GM13977 (cell line): ENCODE results near the gene NYNRIN.

Experiments
- DNase-seq: peaks from one replicate; pipeline ENCODE4 v3.0.0; 2012; ENCODE audit warnings: low spot score
- in situ Hi-C: fragments of 300-500 bp; cut with MboI; formaldehyde crosslinking; loops from one replicate; pipeline ENCODE4 v1.12.0; 2022; ENCODE audit warnings: low sequenced_read_pairs, low pct_unique_long_range_greater_than_20kb, mixed read lengths, inconsistent platforms; ENCODE audit not compliant: unreplicated experiment
- TF ChIP-seq, protein P1 (sequence below): IDR thresholded peaks from 2 replicates; pipeline ENCODE4 v1.5.1; 2012; ENCODE audit warnings: mild to moderate bottlenecking, control low read depth; ENCODE audit not compliant: insufficient read depth; ENCODE audit errors: extremely low read depth, missing control alignments

NYNRIN gene

DNA sequence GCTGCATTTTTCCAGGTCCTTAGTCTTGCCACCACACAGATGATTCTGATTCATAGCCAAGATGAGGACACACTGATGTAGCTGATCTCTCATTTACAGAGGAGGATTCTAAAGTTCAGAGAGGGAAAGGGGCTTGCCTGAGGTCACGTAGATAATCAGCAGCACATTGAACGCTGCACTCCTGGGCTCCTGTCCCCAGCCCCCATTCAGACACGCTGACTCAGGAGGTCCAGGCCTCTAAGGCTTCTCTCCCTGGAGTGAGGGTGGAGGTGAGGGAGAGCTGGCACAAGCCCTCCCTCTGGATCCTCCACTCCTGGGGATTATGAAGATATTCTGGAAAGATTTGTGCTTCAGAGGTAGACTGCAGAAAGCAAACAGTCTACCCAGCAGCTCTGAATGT lies 20.5 kb upstream of the NYNRIN start:
- no peak for DNase-seq
- in situ Hi-C loops: no loop called here
- TF ChIP-seq, protein P1, sequence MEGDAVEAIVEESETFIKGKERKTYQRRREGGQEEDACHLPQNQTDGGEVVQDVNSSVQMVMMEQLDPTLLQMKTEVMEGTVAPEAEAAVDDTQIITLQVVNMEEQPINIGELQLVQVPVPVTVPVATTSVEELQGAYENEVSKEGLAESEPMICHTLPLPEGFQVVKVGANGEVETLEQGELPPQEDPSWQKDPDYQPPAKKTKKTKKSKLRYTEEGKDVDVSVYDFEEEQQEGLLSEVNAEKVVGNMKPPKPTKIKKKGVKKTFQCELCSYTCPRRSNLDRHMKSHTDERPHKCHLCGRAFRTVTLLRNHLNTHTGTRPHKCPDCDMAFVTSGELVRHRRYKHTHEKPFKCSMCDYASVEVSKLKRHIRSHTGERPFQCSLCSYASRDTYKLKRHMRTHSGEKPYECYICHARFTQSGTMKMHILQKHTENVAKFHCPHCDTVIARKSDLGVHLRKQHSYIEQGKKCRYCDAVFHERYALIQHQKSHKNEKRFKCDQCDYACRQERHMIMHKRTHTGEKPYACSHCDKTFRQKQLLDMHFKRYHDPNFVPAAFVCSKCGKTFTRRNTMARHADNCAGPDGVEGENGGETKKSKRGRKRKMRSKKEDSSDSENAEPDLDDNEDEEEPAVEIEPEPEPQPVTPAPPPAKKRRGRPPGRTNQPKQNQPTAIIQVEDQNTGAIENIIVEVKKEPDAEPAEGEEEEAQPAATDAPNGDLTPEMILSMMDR: no peak

DNA sequence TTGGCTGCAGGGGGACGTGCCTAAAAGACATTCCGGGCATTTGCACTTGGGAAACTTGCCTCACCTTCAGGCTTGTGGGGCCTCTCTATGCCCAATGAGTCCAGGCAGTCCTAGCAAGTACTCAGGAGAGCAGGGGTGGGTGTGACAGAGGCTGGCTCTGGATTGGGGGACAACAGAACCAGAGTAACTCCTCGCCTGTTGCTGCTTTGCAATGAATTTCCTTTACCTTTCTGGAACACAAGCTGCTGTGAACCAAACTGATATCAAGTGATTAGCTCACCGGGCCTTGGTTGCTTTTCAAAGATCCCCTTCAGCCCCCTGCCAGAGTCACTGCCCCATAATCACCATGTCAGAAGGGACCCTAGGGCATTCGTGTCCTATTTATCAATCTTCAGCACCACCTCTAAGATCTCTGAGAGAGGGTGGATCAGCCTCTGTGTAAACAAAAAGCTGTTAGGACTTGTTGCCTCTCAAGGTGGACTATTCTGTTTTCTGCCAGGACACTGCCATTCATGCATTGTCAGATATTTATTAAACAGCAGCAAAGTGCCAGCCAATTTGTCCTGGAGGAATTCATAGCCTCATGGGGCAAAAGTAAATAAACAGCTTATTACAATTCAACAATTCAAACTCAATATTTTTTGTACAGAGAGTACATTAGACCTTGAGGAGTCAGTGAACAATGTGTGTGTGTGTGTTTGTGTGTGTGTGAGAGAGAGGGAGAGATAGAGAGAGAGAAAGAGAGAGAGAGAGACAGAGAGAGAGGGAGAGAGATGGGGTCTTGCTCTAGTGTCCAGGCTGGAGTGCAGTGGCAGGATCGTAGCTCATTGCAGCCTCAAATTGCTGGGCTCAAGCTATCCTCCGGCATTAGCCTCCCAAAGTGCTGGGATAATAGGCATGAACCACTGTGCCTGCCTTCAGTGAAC lies 19.6 kb upstream of the NYNRIN start:
- in situ Hi-C loops: no loop called here
- no peak for DNase-seq
- TF ChIP-seq, protein P1: no peak

DNA sequence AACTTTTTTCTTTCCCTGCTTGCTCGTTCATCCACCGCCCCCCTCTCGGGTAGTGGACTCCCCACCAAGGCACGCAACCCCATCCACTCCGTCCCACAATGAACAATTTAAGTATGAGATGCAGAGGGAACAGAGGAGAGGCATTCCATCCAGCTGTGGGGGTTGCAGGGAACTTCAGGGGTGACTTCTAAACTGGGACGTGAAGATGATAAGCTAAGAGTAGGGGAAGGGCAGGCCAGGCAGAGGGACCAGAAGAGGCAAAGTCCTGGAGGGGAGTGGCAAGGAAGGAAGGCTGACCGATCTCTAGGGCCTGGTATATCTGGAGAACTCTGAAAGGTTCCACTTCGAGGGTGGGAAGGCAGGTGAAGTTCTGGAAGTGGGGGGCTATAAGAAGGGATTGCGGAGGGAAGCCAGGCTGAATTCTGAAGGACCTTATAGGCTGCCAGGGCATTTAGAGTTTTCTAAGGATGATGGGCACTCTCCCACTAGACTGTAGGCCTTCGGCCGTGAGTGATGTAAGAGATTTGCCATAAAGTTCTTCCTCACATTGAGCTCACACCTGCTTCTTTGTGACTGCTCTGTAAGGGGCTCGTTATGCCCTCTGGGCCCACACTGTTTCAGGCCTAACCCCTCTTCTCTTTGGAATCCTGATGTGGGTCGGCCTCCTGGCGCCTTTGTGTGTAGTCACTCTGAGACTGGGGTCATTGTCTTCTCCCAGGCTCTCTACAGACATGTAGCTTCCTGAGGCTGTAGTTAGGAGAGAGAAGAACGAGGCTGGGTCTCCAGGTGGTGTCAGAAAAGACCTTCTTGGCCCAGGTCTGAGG lies 18.7 kb upstream of the NYNRIN start:
- DNase-seq: no peak
- TF ChIP-seq, protein P1: no peak
- in situ Hi-C loops: no loop called here

DNA sequence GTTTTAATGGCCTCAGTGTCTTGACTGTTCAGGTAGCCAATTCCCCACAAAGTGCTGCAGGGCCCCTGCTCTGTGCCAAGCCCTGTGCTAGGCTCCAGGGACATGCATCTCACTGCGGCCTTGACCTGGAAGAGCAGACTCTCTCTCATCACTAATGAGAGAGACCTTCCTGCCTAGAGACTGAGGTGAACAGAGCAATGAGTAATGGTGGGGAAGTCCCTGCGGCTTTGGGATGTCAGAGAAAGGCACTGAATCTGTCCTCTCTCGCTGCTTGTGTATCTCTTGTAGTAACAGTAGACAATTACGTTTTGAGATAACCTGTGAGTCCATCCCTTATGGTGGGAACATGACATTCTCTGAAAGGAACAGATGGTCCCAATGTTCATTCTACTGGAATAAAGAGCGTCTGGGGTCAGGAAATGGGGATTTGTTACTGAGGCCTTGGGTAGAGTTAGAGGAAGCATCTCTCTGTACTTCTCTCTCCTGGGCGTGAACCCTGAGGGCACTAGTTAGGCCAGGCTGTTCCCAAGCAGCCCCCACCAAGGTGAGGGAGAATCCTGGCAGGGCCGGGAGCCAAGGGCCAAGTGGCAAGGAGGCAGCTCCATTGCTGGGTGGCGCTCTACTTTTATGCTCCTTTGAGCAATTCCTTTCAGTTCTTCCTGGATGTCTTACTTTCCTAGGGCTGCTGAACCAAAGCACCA lies 17.3 kb upstream of the NYNRIN start:
- in situ Hi-C loops: no loop called here
- TF ChIP-seq, protein P1: no peak
- no peak for DNase-seq

DNA sequence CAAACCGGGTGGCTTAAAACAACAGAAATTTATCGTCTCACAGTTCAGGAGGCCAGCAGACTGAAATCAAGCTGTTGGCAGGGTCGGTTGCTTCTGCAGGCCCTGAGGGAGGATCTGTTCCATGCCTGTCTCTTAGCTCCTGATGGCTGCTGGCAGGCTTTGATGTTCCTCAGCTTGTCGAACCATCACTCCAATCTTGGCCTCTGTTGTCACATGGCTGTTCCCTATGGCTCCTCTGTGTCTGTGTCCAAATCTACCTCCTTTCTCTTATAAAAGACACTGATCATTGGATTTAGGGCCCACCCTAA lies 16.8 kb upstream of the NYNRIN start:
- TF ChIP-seq, protein P1: no peak
- no peak for DNase-seq
- in situ Hi-C loops: no loop called here

DNA sequence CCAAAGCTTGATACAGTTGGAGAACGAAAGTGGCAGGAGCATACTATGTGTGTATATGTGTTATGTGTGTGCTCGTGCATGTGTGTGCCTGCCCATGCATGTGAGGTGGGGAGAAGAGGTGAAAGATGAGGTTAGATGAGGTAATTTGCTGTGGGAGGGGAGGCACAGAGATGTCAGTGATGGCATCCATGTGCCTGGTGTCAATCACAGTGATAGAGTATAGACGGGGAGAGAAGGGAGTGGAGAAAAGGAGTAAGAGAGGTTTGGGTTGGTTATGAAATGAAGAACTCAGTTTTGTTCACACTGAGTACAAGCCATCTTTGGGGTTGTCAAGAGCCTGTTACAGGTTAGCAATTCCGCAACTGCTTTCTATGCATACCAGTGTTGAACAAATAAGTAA lies 14.6 kb upstream of the NYNRIN start:
- no peak for DNase-seq
- in situ Hi-C loops: no loop called here
- TF ChIP-seq, protein P1: no peak
